Thyroid gland (tissue), 4 donors: ENCODE measurements around the gene ABAT. TPM values are rescaled to one million over a fixed set of nuclear protein-coding genes. Genes with fewer than 3 reads are reported as not detected.

Experiments
- DNase-seq, 2 donors: peaks; one replicate each; pipeline ENCODE4 v3.0.0-alpha.2; 2019
- H3K27ac ChIP-seq, 3 donors: fragments of 200-600 bp; sonication (generic); 1 replicate in 2 of 3; 2 replicates in 1 of 3; pipeline ENCODE4 v1.5.1; 2016 to 2019; ENCODE audit warnings: mild to moderate bottlenecking in 1 of 3, moderate library complexity in 1 of 3
- H3K27me3 ChIP-seq: fragments of 200-600 bp; sonication (generic); one replicate; pipeline ENCODE4 v1.5.1; 2019
- H3K36me3 ChIP-seq, 2 donors: fragments of 200-600 bp; sonication (generic); one replicate each; pipeline ENCODE4 v1.5.1; 2016 to 2019
- H3K4me1 ChIP-seq, 2 donors: fragments of 200-600 bp; sonication (generic); one replicate each; pipeline ENCODE4 v1.5.1; 2017 to 2019
- H3K4me3 ChIP-seq, 3 donors: fragments of 200-600 bp; sonication (generic); replicated peaks in 1 of 3; 1 replicate in 2 of 3; 2 replicates in 1 of 3; pipeline ENCODE4 v1.5.1; 2016; ENCODE audit warnings: mild to moderate bottlenecking in 1 of 3
- H3K9me3 ChIP-seq: fragments of 200-600 bp; sonication (generic); one replicate; pipeline ENCODE4 v1.5.1; 2017
- POLR2A ChIP-seq, 2 donors: fragments of 450-650 bp; IDR thresholded peaks; one replicate each; pipeline ENCODE4 v1.6.1; 2017; ENCODE audit warnings: antibody characterized with exemption in 2 of 2, mild to moderate bottlenecking in 2 of 2, moderate library complexity in 1 of 2
- WGBS, 2 donors: methylation state at CpG; one replicate each; pipeline ENCODE4 v1.1.5; 2017; 5-methylcytosine and 5-hydroxymethylcytosine counted together
- intact Hi-C: fragments of 100-400 bp; cut with DNase I; formaldehyde crosslinking; loops from one replicate; pipeline ENCODE4 v1.15.1; 2023
- total RNA-seq, 4 donors: library from RNA; depleted of rRNA; stranded (reverse); fragments of >200 nt; gene quantifications; one replicate each; pipeline ENCODE4 v1.2.3, GENCODE V29; 2016
- TF ChIP-seq, protein P1 (sequence below), 6 experiments: fragments of 200-600 bp in 3 of 6; fragments of 450-650 bp in 3 of 6; sonication (generic) in 3 of 6; IDR thresholded peaks; one replicate each; pipeline ENCODE4 v1.5.1; 2016 to 2019; ENCODE audit warnings: antibody characterized with exemption in 6 of 6, mild to moderate bottlenecking in 2 of 6, inconsistent platforms in 1 of 6, moderate library complexity in 1 of 6

The ABAT gene
- total RNA-seq, 4 donors from 2014 or later = 10.9 to 53.7 (median 35.9) TPM

GRCh38 chr16:8716592-8716991 is 42.2 kb downstream of the ABAT start:
- no peak overlapping the region for H3K27ac ChIP-seq
- WGBS, 2 donors = 85 to 90% methylated on average over 10 of the region's 10 CpGs
- TF ChIP-seq, protein P1, sequence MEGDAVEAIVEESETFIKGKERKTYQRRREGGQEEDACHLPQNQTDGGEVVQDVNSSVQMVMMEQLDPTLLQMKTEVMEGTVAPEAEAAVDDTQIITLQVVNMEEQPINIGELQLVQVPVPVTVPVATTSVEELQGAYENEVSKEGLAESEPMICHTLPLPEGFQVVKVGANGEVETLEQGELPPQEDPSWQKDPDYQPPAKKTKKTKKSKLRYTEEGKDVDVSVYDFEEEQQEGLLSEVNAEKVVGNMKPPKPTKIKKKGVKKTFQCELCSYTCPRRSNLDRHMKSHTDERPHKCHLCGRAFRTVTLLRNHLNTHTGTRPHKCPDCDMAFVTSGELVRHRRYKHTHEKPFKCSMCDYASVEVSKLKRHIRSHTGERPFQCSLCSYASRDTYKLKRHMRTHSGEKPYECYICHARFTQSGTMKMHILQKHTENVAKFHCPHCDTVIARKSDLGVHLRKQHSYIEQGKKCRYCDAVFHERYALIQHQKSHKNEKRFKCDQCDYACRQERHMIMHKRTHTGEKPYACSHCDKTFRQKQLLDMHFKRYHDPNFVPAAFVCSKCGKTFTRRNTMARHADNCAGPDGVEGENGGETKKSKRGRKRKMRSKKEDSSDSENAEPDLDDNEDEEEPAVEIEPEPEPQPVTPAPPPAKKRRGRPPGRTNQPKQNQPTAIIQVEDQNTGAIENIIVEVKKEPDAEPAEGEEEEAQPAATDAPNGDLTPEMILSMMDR (IDR thresholded peaks at IDR 0.05) = no peak
- no peak for TF ChIP-seq POLR2A (IDR thresholded peaks at IDR 0.05)
- no peaks in the 10 kb centered on the region for H3K27me3 ChIP-seq
- H3K9me3 ChIP-seq = no peaks in the 10 kb centered on the region
- H3K4me3 ChIP-seq = no peak overlapping the region
- H3K4me1 ChIP-seq = peaks cover 6 to 23% of the 10 kb centered on the region in 2 donors
- no peak for DNase-seq
- intact Hi-C loops = no loop called here
- H3K36me3 ChIP-seq = no peaks in the 10 kb centered on the region

DNA sequence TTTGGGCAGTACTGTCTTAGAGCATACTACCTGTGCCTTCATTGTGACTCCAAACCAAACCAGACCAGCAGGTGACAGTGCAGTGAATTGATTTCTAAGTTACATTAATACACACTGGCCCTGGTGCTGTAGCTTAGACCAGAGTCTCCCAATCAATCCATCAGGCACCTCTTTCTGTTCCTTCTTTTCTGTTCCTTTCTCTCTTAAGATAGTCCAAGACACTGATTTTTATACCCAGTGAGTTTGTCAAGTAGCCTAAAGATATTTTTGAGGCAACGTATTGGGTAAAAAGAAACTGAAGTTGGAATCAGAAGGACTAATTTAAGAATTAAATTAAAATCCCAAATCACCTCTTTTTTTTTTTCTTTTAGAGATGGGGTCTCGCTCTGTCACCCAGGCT is 43.1 kb downstream of the ABAT start:
- Histone ChIP-seq H3K4me3 (no peak overlapping the region), H3K27ac (no peak overlapping the region), H3K27me3 (no peaks in the 10 kb centered on the region), H3K9me3 (no peaks in the 10 kb centered on the region), H3K4me1 (peaks cover 13 to 28% of the 10 kb centered on the region in 2 donors), H3K36me3 (no peaks in the 10 kb centered on the region)
- WGBS, 2 donors = 95 to 100% methylated on average over 2 of the region's 2 CpGs
- intact Hi-C loops = no loop called here
- no peak for DNase-seq
- TF ChIP-seq, protein P1 (IDR thresholded peaks at IDR 0.05) = no peak
- no peak for TF ChIP-seq POLR2A (IDR thresholded peaks at IDR 0.05)

GRCh38 chr16:8717892-8718415 is 43.5 kb downstream of the ABAT start:
- H3K27me3 ChIP-seq = no peaks in the 10 kb centered on the region
- intact Hi-C loops = no loop called here
- H3K4me1 ChIP-seq = peaks cover 13 to 28% of the 10 kb centered on the region in 2 donors
- H3K9me3 ChIP-seq = no peaks in the 10 kb centered on the region
- no peaks in the 10 kb centered on the region for H3K36me3 ChIP-seq
- WGBS, 2 donors = 96 to 99% methylated on average over 5 of the region's 5 CpGs
- DNase-seq = no peak
- TF ChIP-seq POLR2A (IDR thresholded peaks at IDR 0.05) = no peak
- TF ChIP-seq, protein P1 (IDR thresholded peaks at IDR 0.05) = no peak
- H3K27ac ChIP-seq = no peak overlapping the region
- no peak overlapping the region for H3K4me3 ChIP-seq

- intact Hi-C loops = no loop called here
These were observed 44.6 kb downstream of the ABAT start for GRCh38 chr16:8718851-8719680.

More at GRCh38 chr16:8718851-8719680, 44.6 kb downstream of the ABAT start:
- no peaks in the 10 kb centered on the region for H3K9me3 ChIP-seq
- no peaks in the 10 kb centered on the region for H3K36me3 ChIP-seq
- DNase-seq = peak; percentile 61 to 66
- TF ChIP-seq, protein P1 (IDR thresholded peaks at IDR 0.05) = no peak
- no peak for TF ChIP-seq POLR2A (IDR thresholded peaks at IDR 0.05)
- WGBS, 2 donors = 35 to 42% methylated on average over 19 of the region's 19 CpGs
- H3K27me3 ChIP-seq = no peaks in the 10 kb centered on the region
- H3K27ac ChIP-seq = peak overlapping the region in 2 of 3 donors; percentile 25 to 66
- no peak overlapping the region for H3K4me3 ChIP-seq
- peaks cover 13 to 28% of the 10 kb centered on the region in 2 donors for H3K4me1 ChIP-seq
